ENCODE data around the gene PITHD1.
A peak's percentile ranks its signal among the peaks of the same experiment; 100 is the strongest.

DNA sequence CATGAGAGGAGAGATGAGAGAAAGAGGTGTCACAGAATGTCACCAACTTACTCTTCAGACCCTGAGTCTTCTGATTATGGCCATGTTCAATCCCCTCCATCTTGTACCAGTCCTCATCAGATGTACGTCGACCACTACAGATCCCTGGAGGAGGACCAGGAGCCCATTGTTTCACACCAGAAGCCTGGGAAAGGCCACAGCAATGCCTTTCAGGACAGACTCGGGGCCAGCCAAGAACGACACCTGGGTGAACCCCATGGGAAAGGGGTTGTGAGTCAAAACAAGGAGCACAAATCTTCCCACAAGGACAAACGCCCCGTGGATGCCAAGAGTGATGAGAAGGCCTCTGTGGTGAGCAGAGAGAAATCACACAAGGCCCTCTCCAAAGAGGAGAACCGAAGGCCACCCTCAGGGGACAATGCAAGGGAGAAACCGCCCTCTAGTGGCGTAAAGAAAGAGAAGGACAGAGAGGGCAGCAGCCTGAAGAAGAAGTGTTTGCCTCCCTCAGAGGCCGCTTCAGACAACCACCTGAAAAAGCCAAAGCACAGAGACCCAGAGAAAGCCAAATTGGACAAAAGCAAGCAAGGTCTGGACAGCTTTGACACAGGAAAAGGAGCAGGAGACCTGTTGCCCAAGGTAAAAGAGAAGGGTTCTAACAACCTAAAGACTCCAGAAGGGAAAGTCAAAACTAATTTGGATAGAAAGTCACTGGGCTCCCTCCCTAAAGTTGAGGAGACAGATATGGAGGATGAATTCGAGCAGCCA, 27.0 kb upstream of the PITHD1 start:
- TF ChIP-seq, protein P1, sequence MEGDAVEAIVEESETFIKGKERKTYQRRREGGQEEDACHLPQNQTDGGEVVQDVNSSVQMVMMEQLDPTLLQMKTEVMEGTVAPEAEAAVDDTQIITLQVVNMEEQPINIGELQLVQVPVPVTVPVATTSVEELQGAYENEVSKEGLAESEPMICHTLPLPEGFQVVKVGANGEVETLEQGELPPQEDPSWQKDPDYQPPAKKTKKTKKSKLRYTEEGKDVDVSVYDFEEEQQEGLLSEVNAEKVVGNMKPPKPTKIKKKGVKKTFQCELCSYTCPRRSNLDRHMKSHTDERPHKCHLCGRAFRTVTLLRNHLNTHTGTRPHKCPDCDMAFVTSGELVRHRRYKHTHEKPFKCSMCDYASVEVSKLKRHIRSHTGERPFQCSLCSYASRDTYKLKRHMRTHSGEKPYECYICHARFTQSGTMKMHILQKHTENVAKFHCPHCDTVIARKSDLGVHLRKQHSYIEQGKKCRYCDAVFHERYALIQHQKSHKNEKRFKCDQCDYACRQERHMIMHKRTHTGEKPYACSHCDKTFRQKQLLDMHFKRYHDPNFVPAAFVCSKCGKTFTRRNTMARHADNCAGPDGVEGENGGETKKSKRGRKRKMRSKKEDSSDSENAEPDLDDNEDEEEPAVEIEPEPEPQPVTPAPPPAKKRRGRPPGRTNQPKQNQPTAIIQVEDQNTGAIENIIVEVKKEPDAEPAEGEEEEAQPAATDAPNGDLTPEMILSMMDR (IDR thresholded peaks at IDR 0.05; ENCODE audit: insufficient read depth, low read depth, low read length): peak; percentile 53
- TF ChIP-seq EZH2 (IDR thresholded peaks at IDR 0.05; ENCODE audit: insufficient read depth, low read length): no peak
